PC-9 (cell line): ENCODE measurements around the gene CBLB. TPM values are rescaled to one million over a fixed set of nuclear protein-coding genes. Genes with fewer than 3 reads are reported as not detected.

Experiments used
- BruUV-seq: library from RNA; stranded (reverse); fragments of 400-500 nt; replicated peaks from 2 replicates; lab custom pipeline; 2021; lab: Mats Ljungman, UMichigan
- CTCF ChIA-PET: fragments of 300-600 bp; sonication (Branson Sonifier 250); formaldehyde crosslinking; loops from one replicate; lab custom pipeline; 2022; ENCODE audit warnings: antibody characterized with exemption; lab: Charles Lee
- POLR2A ChIA-PET: fragments of 300-600 bp; sonication (Branson Sonifier 250); formaldehyde crosslinking; loops from one replicate; lab custom pipeline; 2022; ENCODE audit warnings: antibody characterized with exemption; ENCODE audit not compliant: unreplicated experiment; lab: Charles Lee
- DNase-seq, 2 experiments: peaks; one replicate each; pipeline versions ENCODE4 v3.0.0 to v3.0.0-alpha.2; 2015 to 2022; ENCODE audit warnings: mixed read lengths in 1 of 2
- H2AFZ ChIP-seq: fragments of 200-600 bp; sonication (generic); 2 replicates; pipeline ENCODE4 v1.8.1; 2017; ENCODE audit warnings: antibody characterized with exemption
- H3F3A ChIP-seq: fragments of 200-600 bp; sonication (generic); 2 replicates; pipeline ENCODE4 v1.8.1; 2017; ENCODE audit warnings: antibody characterized with exemption, mild to moderate bottlenecking, low read depth; ENCODE audit not compliant: insufficient read depth
- H3K27ac ChIP-seq: fragments of 200-600 bp; sonication (generic); 2 replicates; pipeline ENCODE4 v1.6.1; 2016; ENCODE audit warnings: mixed run types
- H3K27me3 ChIP-seq: fragments of 200-600 bp; sonication (generic); 2 replicates; pipeline ENCODE4 v1.6.1; 2016; ENCODE audit warnings: low read depth, mixed run types; ENCODE audit not compliant: insufficient read depth
- H3K36me3 ChIP-seq: fragments of 200-600 bp; sonication (generic); 2 replicates; pipeline ENCODE4 v1.6.1; 2016; ENCODE audit warnings: low read depth, mixed run types
- H3K4me1 ChIP-seq: fragments of 200-600 bp; sonication (generic); replicated peaks from 2 replicates; pipeline ENCODE4 v1.6.1; 2016; ENCODE audit warnings: mixed run types; ENCODE audit not compliant: insufficient read depth
- H3K4me2 ChIP-seq: fragments of 200-600 bp; sonication (generic); 2 replicates; pipeline ENCODE4 v1.6.1; 2017; ENCODE audit warnings: mixed run types
- H3K4me3 ChIP-seq: fragments of 200-600 bp; sonication (generic); 2 replicates; pipeline ENCODE4 v1.6.1; 2016; ENCODE audit warnings: mixed run types
- H3K79me2 ChIP-seq: fragments of 200-600 bp; sonication (generic); 2 replicates; pipeline ENCODE4 v1.6.1; 2017; ENCODE audit warnings: low read depth, mixed run types
- H3K9me2 ChIP-seq: fragments of 200-600 bp; sonication (generic); 2 replicates; pipeline ENCODE4 v1.8.1; 2017; ENCODE audit warnings: mild to moderate bottlenecking; ENCODE audit not compliant: insufficient read depth
- H3K9me3 ChIP-seq: fragments of 200-600 bp; sonication (generic); 2 replicates; pipeline ENCODE4 v1.8.1; 2016; ENCODE audit warnings: low read depth; ENCODE audit not compliant: insufficient read depth
- H4K20me1 ChIP-seq: fragments of 200-600 bp; sonication (generic); 2 replicates; pipeline ENCODE4 v1.8.1; 2017; ENCODE audit not compliant: insufficient read depth
- CTCF ChIP-seq: fragments of 200-600 bp; sonication (generic); conservative IDR thresholded peaks from 2 replicates; pipeline ENCODE4 v1.6.1; 2017; ENCODE audit warnings: mixed run types, antibody characterized with exemption, mild to moderate bottlenecking, moderate library complexity
- EZH2 ChIP-seq: fragments of 200-600 bp; sonication (generic); IDR thresholded peaks from 2 replicates; pipeline ENCODE4 v1.8.0; 2017; ENCODE audit warnings: antibody characterized with exemption, low read depth
- intact Hi-C: fragments of 100-400 bp; cut with micrococcal nuclease; formaldehyde crosslinking; loops from one replicate; pipeline ENCODE4 v1.10.0; 2022; ENCODE audit not compliant: unreplicated experiment
- total RNA-seq: library from RNA; stranded (reverse); gene quantifications from 2 replicates; pipeline ENCODE4 v1.2.3, GENCODE V29; 2021

CBLB gene
- total RNA-seq, 1 experiment from 2014 or later, result 44.0 TPM

GRCh38 chr3:105847865-105848264 is 20.9 kb downstream of the CBLB start:
- H3K4me2 ChIP-seq, result no peak overlapping the region
- no peak for TF ChIP-seq EZH2
- TF ChIP-seq CTCF, result no peak
- H3K4me1 ChIP-seq, result no peaks in the 10 kb centered on the region
- H2AFZ ChIP-seq, result no peak overlapping the region
- no peaks in the 10 kb centered on the region for H3K79me2 ChIP-seq
- H3K4me3 ChIP-seq, result no peak overlapping the region
- H3K27ac ChIP-seq, result no peak overlapping the region
- no peaks in the 10 kb centered on the region; the same call in 1 of the 2 replicates for H3K9me2 ChIP-seq
- BruUV-seq, result no TSS peak
- H3K9me3 ChIP-seq, result no peaks in the 10 kb centered on the region
- H3K27me3 ChIP-seq, result no peaks in the 10 kb centered on the region
- peaks cover 8% of the 10 kb centered on the region; the same call in 1 of the 2 replicates for H3K36me3 ChIP-seq
- POLR2A ChIA-PET, result no interaction called here
- no peaks in the 10 kb centered on the region; the same call in 1 of the 2 replicates for H3F3A ChIP-seq
- CTCF ChIA-PET, result no interaction called here
- intact Hi-C loops, result no loop called here
- DNase-seq, result no peak
- no peaks in the 10 kb centered on the region for H4K20me1 ChIP-seq

- Histone ChIP-seq H3K9me2 (no peaks in the 10 kb centered on the region; the same call in 1 of the 2 replicates), H3K4me3 (no peak overlapping the region), H3K36me3 (peaks cover 8% of the 10 kb centered on the region; the same call in 1 of the 2 replicates), H2AFZ (no peak overlapping the region), H3K27ac (no peak overlapping the region), H3K27me3 (no peaks in the 10 kb centered on the region), H3K9me3 (no peaks in the 10 kb centered on the region), H3K4me2 (no peak overlapping the region), H3K79me2 (no peaks in the 10 kb centered on the region), H4K20me1 (no peaks in the 10 kb centered on the region), H3K4me1 (no peaks in the 10 kb centered on the region), H3F3A (no peaks in the 10 kb centered on the region; the same call in 1 of the 2 replicates)
- BruUV-seq, result no TSS peak
- ChIA-PET POLR2A (no interaction called here), CTCF (no interaction called here)
- TF ChIP-seq CTCF (no peak), EZH2 (no peak)
- no peak for DNase-seq
- intact Hi-C loops, result no loop called here
These were observed 21.4 kb downstream of the CBLB start for GRCh38 chr3:105847452-105847851.

- intact Hi-C loops, result no loop called here
- no TSS peak for BruUV-seq
- Histone ChIP-seq H3K27ac (no peak overlapping the region), H3K9me3 (no peaks in the 10 kb centered on the region), H3K79me2 (no peaks in the 10 kb centered on the region), H3K27me3 (no peaks in the 10 kb centered on the region), H3K4me1 (no peaks in the 10 kb centered on the region), H3F3A (no peaks in the 10 kb centered on the region; the same call in 1 of the 2 replicates), H4K20me1 (no peaks in the 10 kb centered on the region), H2AFZ (no peak overlapping the region), H3K4me2 (no peak overlapping the region), H3K4me3 (no peak overlapping the region), H3K36me3 (peaks cover 8% of the 10 kb centered on the region; the same call in 1 of the 2 replicates), H3K9me2 (no peaks in the 10 kb centered on the region; the same call in 1 of the 2 replicates)
- TF ChIP-seq EZH2 (no peak), CTCF (no peak)
- POLR2A ChIA-PET, result no interaction called here
- CTCF ChIA-PET, result no interaction called here
- no peak for DNase-seq
These were observed 22.0 kb downstream of the CBLB start for GRCh38 chr3:105846809-105847208.
